NCI-H2107 treated with DMSO at 0.1 percent for 48 hours (cell line): Measurements from ENCODE around the gene BCKDHB.

ENCODE experiments used
- DNase-seq: peaks from one replicate; lab custom pipeline; 2025; ENCODE audit not compliant: unreplicated experiment; lab: John Stamatoyannopoulos, UW

BCKDHB gene

GRCh38 chr6:80148220-80148619 lies 41.7 kb downstream of the BCKDHB start:
- no peak for DNase-seq

GRCh38 chr6:80151635-80152034 lies 45.2 kb downstream of the BCKDHB start:
- DNase-seq, result no peak

- DNase-seq, result no peak
Measured at GRCh38 chr6:80154160-80154559, 47.7 kb downstream of the BCKDHB start.

- DNase-seq, result no peak
Measured at GRCh38 chr6:80156221-80156620, 49.8 kb downstream of the BCKDHB start.

- DNase-seq, result no peak
Measured at GRCh38 chr6:80158478-80158989, 52.1 kb downstream of the BCKDHB start.

GRCh38 chr6:80161434-80161833 lies 55.0 kb downstream of the BCKDHB start:
- DNase-seq, result no peak

GRCh38 chr6:80163754-80164187 lies 57.3 kb downstream of the BCKDHB start:
- DNase-seq, result no peak

- no peak for DNase-seq
Measured at GRCh38 chr6:80165143-80165542, 58.7 kb downstream of the BCKDHB start.

- no peak for DNase-seq
Measured at GRCh38 chr6:80165819-80166218, 59.3 kb downstream of the BCKDHB start.

GRCh38 chr6:80170433-80170832 lies 64.0 kb downstream of the BCKDHB start:
- DNase-seq, result no peak

- DNase-seq, result no peak
Measured at GRCh38 chr6:80173411-80173810, 66.9 kb downstream of the BCKDHB start.

GRCh38 chr6:80174900-80175572 lies 68.6 kb downstream of the BCKDHB start:
- no peak for DNase-seq

- no peak for DNase-seq
Measured at GRCh38 chr6:80179695-80180094, 73.2 kb downstream of the BCKDHB start.

- no peak for DNase-seq
Measured at GRCh38 chr6:80181352-80182081, 75.0 kb downstream of the BCKDHB start.

- DNase-seq, result no peak
Measured at GRCh38 chr6:80182308-80182707, 75.8 kb downstream of the BCKDHB start.

GRCh38 chr6:80183019-80183795 lies 76.7 kb downstream of the BCKDHB start:
- DNase-seq, result no peak

GRCh38 chr6:80185492-80185891 lies 79.0 kb downstream of the BCKDHB start:
- no peak for DNase-seq

- DNase-seq, result no peak
Measured at GRCh38 chr6:80186082-80186481, 79.6 kb downstream of the BCKDHB start.

GRCh38 chr6:80196906-80197305 lies 90.4 kb downstream of the BCKDHB start:
- no peak for DNase-seq

- no peak for DNase-seq
Measured at GRCh38 chr6:80197474-80197873, 91.0 kb downstream of the BCKDHB start.

GRCh38 chr6:80197986-80198385 lies 91.5 kb downstream of the BCKDHB start:
- no peak for DNase-seq

- DNase-seq, result no peak
Measured at GRCh38 chr6:80203283-80203682, 96.8 kb downstream of the BCKDHB start.
